ENCODE data around the gene ATG16L1.

The ATG16L1 gene

GRCh38 chr2:233297076-233297475 lies 45.6 kb downstream of the ATG16L1 start:
- Histone ChIP-seq H3K9ac (ENCODE audit: low read depth, low read length) (no peak overlapping the region), H3K36me3 (ENCODE audit: control insufficient read depth, insufficient read depth, low read length) (peaks cover 44% of the 10 kb centered on the region), H3K4me1 (ENCODE audit: control insufficient read depth, insufficient read depth, low read length) (no peaks in the 10 kb centered on the region; the same call in 1 of the 2 replicates), H3K27ac (ENCODE audit: low read depth, low read length) (no peak overlapping the region), H3K27me3 (ENCODE audit: control insufficient read depth, insufficient read depth, low read length) (no peaks in the 10 kb centered on the region), H3K9me3 (ENCODE audit: control insufficient read depth, insufficient read depth, low read length) (no peaks in the 10 kb centered on the region), H3K4me3 (ENCODE audit: low read depth, low read length) (no peak overlapping the region)

DNA sequence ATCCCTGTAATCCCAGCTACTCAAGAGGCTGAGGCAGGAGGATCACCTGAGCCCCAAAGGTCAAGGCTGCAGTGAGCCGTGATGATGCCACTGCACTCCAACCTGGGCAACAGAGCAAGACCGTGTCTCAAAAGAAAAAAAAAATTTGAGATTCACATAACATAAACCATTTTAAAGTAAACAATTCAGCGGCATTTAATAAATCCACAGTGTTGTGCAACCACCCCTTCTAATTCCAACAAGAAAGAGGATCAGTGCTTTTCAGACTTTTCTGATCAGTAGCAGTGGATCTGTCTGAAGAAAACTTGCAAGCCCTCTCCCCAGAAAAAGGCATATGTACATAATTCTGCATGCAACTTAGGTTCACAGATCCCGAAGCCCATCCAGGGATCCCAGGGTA lies 48.9 kb downstream of the ATG16L1 start:
- Histone ChIP-seq H3K36me3 (ENCODE audit: control insufficient read depth, insufficient read depth, low read length) (peaks cover 11% of the 10 kb centered on the region), H3K4me1 (ENCODE audit: control insufficient read depth, insufficient read depth, low read length) (no peaks in the 10 kb centered on the region; the same call in 1 of the 2 replicates), H3K27ac (ENCODE audit: low read depth, low read length) (no peak overlapping the region), H3K4me3 (ENCODE audit: low read depth, low read length) (no peak overlapping the region), H3K27me3 (ENCODE audit: control insufficient read depth, insufficient read depth, low read length) (no peaks in the 10 kb centered on the region), H3K9ac (ENCODE audit: low read depth, low read length) (no peak overlapping the region), H3K9me3 (ENCODE audit: control insufficient read depth, insufficient read depth, low read length) (no peaks in the 10 kb centered on the region)

DNA sequence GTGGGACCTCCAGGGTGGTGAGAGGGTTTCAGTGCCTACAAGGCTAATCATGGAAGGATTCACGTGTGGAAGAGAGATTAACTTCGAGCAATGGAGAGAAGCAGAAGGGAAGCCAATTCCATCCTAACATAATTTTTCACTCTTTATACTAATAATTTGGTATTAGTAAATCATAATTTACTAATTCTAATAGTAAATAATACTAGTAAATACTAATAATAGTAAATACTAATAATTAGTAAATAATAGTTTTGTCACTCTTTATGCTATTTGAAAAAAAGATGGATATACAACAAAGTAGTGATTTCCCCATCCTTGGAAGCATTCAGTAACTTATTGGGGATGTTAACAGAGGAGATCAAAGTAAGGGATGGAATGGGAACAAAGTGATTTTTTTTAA lies 49.8 kb downstream of the ATG16L1 start:
- H3K4me3 ChIP-seq (ENCODE audit: low read depth, low read length) = no peak overlapping the region
- H3K27ac ChIP-seq (ENCODE audit: low read depth, low read length) = no peak overlapping the region
- H3K27me3 ChIP-seq (ENCODE audit: control insufficient read depth, insufficient read depth, low read length) = no peaks in the 10 kb centered on the region
- no peak overlapping the region for H3K9ac ChIP-seq (ENCODE audit: low read depth, low read length)
- no peaks in the 10 kb centered on the region; the same call in 1 of the 2 replicates for H3K4me1 ChIP-seq (ENCODE audit: control insufficient read depth, insufficient read depth, low read length)
- H3K36me3 ChIP-seq (ENCODE audit: control insufficient read depth, insufficient read depth, low read length) = peaks cover 2% of the 10 kb centered on the region
- H3K9me3 ChIP-seq (ENCODE audit: control insufficient read depth, insufficient read depth, low read length) = no peaks in the 10 kb centered on the region

- Histone ChIP-seq H3K9ac (ENCODE audit: low read depth, low read length) (no peak overlapping the region), H3K27me3 (ENCODE audit: control insufficient read depth, insufficient read depth, low read length) (no peaks in the 10 kb centered on the region), H3K9me3 (ENCODE audit: control insufficient read depth, insufficient read depth, low read length) (no peaks in the 10 kb centered on the region), H3K36me3 (ENCODE audit: control insufficient read depth, insufficient read depth, low read length) (no peaks in the 10 kb centered on the region), H3K4me3 (ENCODE audit: low read depth, low read length) (no peak overlapping the region), H3K27ac (ENCODE audit: low read depth, low read length) (no peak overlapping the region), H3K4me1 (ENCODE audit: control insufficient read depth, insufficient read depth, low read length) (no peaks in the 10 kb centered on the region; the same call in 1 of the 2 replicates)
Observed at GRCh38 chr2:233301811-233302210, 50.3 kb downstream of the ATG16L1 start.

GRCh38 chr2:233303252-233303651 lies 51.8 kb downstream of the ATG16L1 start:
- Histone ChIP-seq H3K4me3 (ENCODE audit: low read depth, low read length) (no peak overlapping the region), H3K9ac (ENCODE audit: low read depth, low read length) (no peak overlapping the region), H3K27ac (ENCODE audit: low read depth, low read length) (no peak overlapping the region)

DNA sequence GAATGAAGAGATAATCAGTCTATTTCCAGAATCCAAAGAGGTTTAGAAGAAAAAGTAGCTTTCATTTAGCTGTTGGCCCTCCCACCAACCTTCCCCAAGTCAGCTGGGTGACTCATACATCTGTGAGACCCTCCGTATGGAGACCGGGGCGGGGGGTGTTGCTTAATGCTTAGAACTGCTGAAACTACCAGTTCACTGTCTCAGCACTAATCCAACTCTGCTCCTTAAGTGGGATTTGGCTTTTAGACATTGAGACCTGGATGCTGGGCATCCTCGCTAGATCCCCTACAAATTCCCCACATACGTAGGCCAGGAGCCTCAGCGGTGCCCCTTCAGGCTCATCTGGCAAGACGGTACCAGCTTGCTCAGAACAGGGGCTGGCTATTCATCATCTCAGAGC lies 56.1 kb downstream of the ATG16L1 start, which contains the start of gene SAG:
Gene SAG, plus strand, starts transcription at position 252 of the 400 bp plus-strand sequence. CDS start 1,374 bp downstream, outside the sequence.
- Histone ChIP-seq H3K9ac (ENCODE audit: low read depth, low read length) (no peak within 1 kb of the TSS), H3K27me3 (ENCODE audit: control insufficient read depth, insufficient read depth, low read length) (no peaks in the 10 kb centered on the region), H3K27ac (ENCODE audit: low read depth, low read length) (no peak within 1 kb of the TSS), H3K4me3 (ENCODE audit: low read depth, low read length) (no peak within 1 kb of the TSS), H3K4me1 (ENCODE audit: control insufficient read depth, insufficient read depth, low read length) (no peaks in the 10 kb centered on the region), H3K9me3 (ENCODE audit: control insufficient read depth, insufficient read depth, low read length) (no peaks in the 10 kb centered on the region), H3K36me3 (ENCODE audit: control insufficient read depth, insufficient read depth, low read length) (no peaks in the 10 kb centered on the region)

More at GRCh38 chr2:233303252-233303651, 51.8 kb downstream of the ATG16L1 start:
- Histone ChIP-seq H3K36me3 (ENCODE audit: control insufficient read depth, insufficient read depth, low read length) (no peaks in the 10 kb centered on the region), H3K4me1 (ENCODE audit: control insufficient read depth, insufficient read depth, low read length) (no peaks in the 10 kb centered on the region; the same call in 1 of the 2 replicates), H3K27me3 (ENCODE audit: control insufficient read depth, insufficient read depth, low read length) (no peaks in the 10 kb centered on the region), H3K9me3 (ENCODE audit: control insufficient read depth, insufficient read depth, low read length) (no peaks in the 10 kb centered on the region)

DNA sequence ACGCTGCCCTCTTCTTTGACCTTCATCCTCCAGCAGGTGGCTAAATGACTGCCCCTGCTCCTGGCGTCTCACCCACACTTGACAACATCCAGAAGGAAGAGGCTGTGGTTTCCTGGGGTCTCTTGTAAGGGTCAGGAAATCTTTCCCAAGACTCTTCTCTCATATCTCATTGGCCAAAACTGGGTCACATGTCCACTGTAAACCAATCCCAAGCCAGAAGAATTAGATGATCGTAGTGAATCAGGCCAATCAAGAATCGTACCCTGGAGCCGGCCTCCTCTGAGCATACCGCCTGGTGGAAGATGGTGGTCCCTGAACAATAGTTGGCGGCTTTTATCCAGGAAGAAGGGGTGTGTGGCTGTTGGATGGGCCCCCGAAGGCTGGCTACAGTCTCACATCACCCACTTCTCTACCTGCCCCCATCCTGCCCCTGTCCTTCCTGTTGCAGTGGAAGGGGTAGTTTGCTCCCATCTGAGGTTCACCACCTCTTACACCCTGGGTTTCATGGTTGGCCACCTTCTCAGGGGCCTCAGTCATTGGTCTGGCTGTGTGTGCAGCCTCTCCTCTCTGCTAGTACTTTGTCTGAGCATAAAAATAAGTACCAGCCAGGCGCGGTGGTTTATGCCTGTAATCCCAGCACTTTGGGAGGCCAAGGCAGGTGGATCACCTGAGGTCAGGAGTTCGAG lies 59.9 kb downstream of the ATG16L1 start:
- H3K9me3 ChIP-seq (ENCODE audit: control insufficient read depth, insufficient read depth, low read length) = no peaks in the 10 kb centered on the region

DNA sequence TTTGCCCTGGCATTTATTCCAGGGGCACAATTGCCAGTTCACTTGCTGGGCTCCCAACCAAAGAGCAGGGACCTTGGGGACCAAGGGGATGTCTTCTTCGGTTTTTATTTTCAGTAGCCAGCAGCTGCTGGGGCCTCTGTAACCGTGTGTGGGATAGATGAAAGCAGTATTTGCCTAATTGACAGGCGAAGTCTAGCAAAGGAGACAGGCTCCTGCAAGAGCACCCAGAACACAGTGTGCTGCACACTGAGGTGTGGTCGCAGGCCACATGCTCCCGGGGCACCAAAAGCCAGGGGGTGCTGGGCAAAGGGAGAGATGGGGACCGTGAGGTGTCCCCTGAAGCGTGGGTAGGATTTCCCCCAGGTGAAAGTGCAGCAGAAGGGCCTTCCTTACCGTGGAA lies 61.4 kb downstream of the ATG16L1 start:
- no peak overlapping the region for H3K9ac ChIP-seq (ENCODE audit: low read depth, low read length)
- H3K27ac ChIP-seq (ENCODE audit: low read depth, low read length) = no peak overlapping the region
- H3K36me3 ChIP-seq (ENCODE audit: control insufficient read depth, insufficient read depth, low read length) = no peaks in the 10 kb centered on the region
- no peaks in the 10 kb centered on the region for H3K9me3 ChIP-seq (ENCODE audit: control insufficient read depth, insufficient read depth, low read length)
- no peak overlapping the region for H3K4me3 ChIP-seq (ENCODE audit: low read depth, low read length)
- H3K4me1 ChIP-seq (ENCODE audit: control insufficient read depth, insufficient read depth, low read length) = no peaks in the 10 kb centered on the region
- H3K27me3 ChIP-seq (ENCODE audit: control insufficient read depth, insufficient read depth, low read length) = no peaks in the 10 kb centered on the region

More for the DNA sequence above, 59.9 kb downstream of the ATG16L1 start:
- no peak overlapping the region for H3K4me3 ChIP-seq (ENCODE audit: low read depth, low read length)
- no peaks in the 10 kb centered on the region for H3K27me3 ChIP-seq (ENCODE audit: control insufficient read depth, insufficient read depth, low read length)
- no peak overlapping the region for H3K9ac ChIP-seq (ENCODE audit: low read depth, low read length)
- H3K4me1 ChIP-seq (ENCODE audit: control insufficient read depth, insufficient read depth, low read length) = no peaks in the 10 kb centered on the region
- no peaks in the 10 kb centered on the region for H3K36me3 ChIP-seq (ENCODE audit: control insufficient read depth, insufficient read depth, low read length)
- no peak overlapping the region for H3K27ac ChIP-seq (ENCODE audit: low read depth, low read length)

- Histone ChIP-seq H3K36me3 (ENCODE audit: control insufficient read depth, insufficient read depth, low read length) (no peaks in the 10 kb centered on the region), H3K27ac (ENCODE audit: low read depth, low read length) (no peak overlapping the region), H3K9ac (ENCODE audit: low read depth, low read length) (no peak overlapping the region), H3K27me3 (ENCODE audit: control insufficient read depth, insufficient read depth, low read length) (no peaks in the 10 kb centered on the region), H3K4me1 (ENCODE audit: control insufficient read depth, insufficient read depth, low read length) (no peaks in the 10 kb centered on the region), H3K9me3 (ENCODE audit: control insufficient read depth, insufficient read depth, low read length) (no peaks in the 10 kb centered on the region), H3K4me3 (ENCODE audit: low read depth, low read length) (no peak overlapping the region)
Observed at GRCh38 chr2:233314180-233314925, 62.9 kb downstream of the ATG16L1 start.

GRCh38 chr2:233317196-233317943 lies 65.9 kb downstream of the ATG16L1 start:
- no peaks in the 10 kb centered on the region for H3K4me1 ChIP-seq (ENCODE audit: control insufficient read depth, insufficient read depth, low read length)
- no peaks in the 10 kb centered on the region for H3K36me3 ChIP-seq (ENCODE audit: control insufficient read depth, insufficient read depth, low read length)
- H3K9me3 ChIP-seq (ENCODE audit: control insufficient read depth, insufficient read depth, low read length) = no peaks in the 10 kb centered on the region
- no peak overlapping the region for H3K9ac ChIP-seq (ENCODE audit: low read depth, low read length)
- H3K27ac ChIP-seq (ENCODE audit: low read depth, low read length) = no peak overlapping the region
- no peaks in the 10 kb centered on the region for H3K27me3 ChIP-seq (ENCODE audit: control insufficient read depth, insufficient read depth, low read length)
- H3K4me3 ChIP-seq (ENCODE audit: low read depth, low read length) = no peak overlapping the region

All from HUES48 (cell line).